ENCODE results near the gene SLC25A13. TPM values are rescaled to one million over a fixed set of nuclear protein-coding genes. Genes with fewer than 3 reads are reported as not detected.

SLC25A13 gene
- total and polyA plus RNA-seq, 2 of the 13 experiments (the other 11 are each of a cell fraction or from before 2014, with no cell fraction given) = 36.2 to 84.9 TPM

- peak; percentile 98 for TF ChIP-seq MLXIP (CRISPR knock-in tag; IDR thresholded peaks at IDR 0.05; ENCODE audit: borderline replicate concordance)
- 0 out of 2 replicates have a peak, but pooled peaks have one; percentile 61 for TF ChIP-seq ZNF570 (CRISPR knock-in tag; IDR thresholded peaks at IDR 0.05; ENCODE audit: borderline replicate concordance)
- TF ChIP-seq MYPOP (CRISPR knock-in tag; IDR thresholded peaks at IDR 0.05) = peak; percentile 85
- peak; percentile 89; the same call in 1 of the 2 replicates for TF ChIP-seq GZF1 (CRISPR knock-in tag; IDR thresholded peaks at IDR 0.05)
- TF ChIP-seq MEF2D (CRISPR knock-in tag; IDR thresholded peaks at IDR 0.05) = peak; percentile 25; the same call in 1 of the 2 replicates
- TF ChIP-seq AGO2 (optimal IDR thresholded peaks at IDR 0.05; ENCODE audit: low read depth, low read length) = peak; percentile 100
- TF ChIP-seq SMYD3 (CRISPR knock-in tag; IDR thresholded peaks at IDR 0.05) = peak; percentile 77; the same call in 1 of the 2 replicates
- TF ChIP-seq ZNF709 (CRISPR knock-in tag; IDR thresholded peaks at IDR 0.05) = peak; percentile 97; the same call in 1 of the 2 replicates
- no peak for TF ChIP-seq TBX3 (IDR thresholded peaks at IDR 0.05; ENCODE audit: borderline replicate concordance)
- no peak for TF ChIP-seq U2AF2 (IDR thresholded peaks at IDR 0.05; ENCODE audit: low read depth, low read length)
- TF ChIP-seq CBX1 (IDR thresholded peaks at IDR 0.05; ENCODE audit: low read depth) = peak; percentile 54
- peak; percentile 100 for TF ChIP-seq ARNTL (CRISPR knock-in tag; IDR thresholded peaks at IDR 0.05)
- TF ChIP-seq RFXAP (CRISPR knock-in tag; IDR thresholded peaks at IDR 0.05; ENCODE audit: borderline replicate concordance) = peak; percentile 87
- TF ChIP-seq ZMYM4 (CRISPR knock-in tag; IDR thresholded peaks at IDR 0.05) = peak; percentile 99
- peak; percentile 90; the same call in 1 of the 2 replicates for TF ChIP-seq ZSCAN29 (CRISPR knock-in tag; conservative IDR thresholded peaks at IDR 0.05)
- TF ChIP-seq PITX1 (CRISPR knock-in tag; IDR thresholded peaks at IDR 0.05) = peak; percentile 25
- peak; percentile 51 for TF ChIP-seq CTCF (CRISPR knock-in tag; IDR thresholded peaks at IDR 0.05)
- no peak for TF ChIP-seq ADNP (CRISPR knock-in tag; IDR thresholded peaks at IDR 0.05)
- peak; percentile 91 for TF ChIP-seq HINFP (CRISPR knock-in tag; IDR thresholded peaks at IDR 0.05; ENCODE audit: low read depth)
- peak; percentile 96; the same call in 1 of the 2 replicates for TF ChIP-seq PAX8 (CRISPR knock-in tag; IDR thresholded peaks at IDR 0.05; ENCODE audit: borderline replicate concordance)
- peak; percentile 98 for TF ChIP-seq ZNF510 (CRISPR knock-in tag; IDR thresholded peaks at IDR 0.05; ENCODE audit: low read depth)
- no peak for TF ChIP-seq PCBP1 (IDR thresholded peaks at IDR 0.05; ENCODE audit: borderline replicate concordance, low read depth, low read length)
- TF ChIP-seq HOXA3 (CRISPR knock-in tag; IDR thresholded peaks at IDR 0.05) = peak; percentile 86; the same call in 1 of the 2 replicates
These were observed at the start of gene SLC25A13 (continued) for GRCh38 chr7:96321658-96322372.
